Cerebellar cortex (tissue), 1 donor: ENCODE data around the gene MAP1S.

Experiments used
- DNase-seq: peaks from one replicate; pipeline ENCODE4 v3.0.0-alpha.2; 2015; ENCODE audit warnings: low spot score

Gene MAP1S

DNA sequence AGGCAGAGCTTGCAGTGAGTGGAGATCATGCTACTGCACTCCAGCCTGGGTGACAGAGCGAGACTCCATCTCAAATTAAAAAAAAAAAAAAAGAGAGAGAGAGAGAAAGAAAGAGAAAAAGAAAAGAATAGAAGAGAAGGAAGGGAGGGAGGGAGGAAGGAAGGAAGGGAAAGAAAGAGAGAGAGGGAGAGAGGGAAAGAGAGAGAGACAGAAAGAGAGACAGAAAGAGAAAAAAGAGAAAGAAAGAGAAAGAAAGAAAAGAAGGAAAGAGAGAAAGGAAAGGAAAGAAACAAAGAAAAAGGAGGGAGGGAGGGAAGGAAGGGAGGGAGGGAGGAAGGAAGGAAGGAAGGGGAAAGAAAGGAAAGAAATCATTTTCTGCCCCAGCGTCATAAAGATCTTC lies 24.1 kb upstream of the MAP1S start:
- DNase-seq: no peak

DNA sequence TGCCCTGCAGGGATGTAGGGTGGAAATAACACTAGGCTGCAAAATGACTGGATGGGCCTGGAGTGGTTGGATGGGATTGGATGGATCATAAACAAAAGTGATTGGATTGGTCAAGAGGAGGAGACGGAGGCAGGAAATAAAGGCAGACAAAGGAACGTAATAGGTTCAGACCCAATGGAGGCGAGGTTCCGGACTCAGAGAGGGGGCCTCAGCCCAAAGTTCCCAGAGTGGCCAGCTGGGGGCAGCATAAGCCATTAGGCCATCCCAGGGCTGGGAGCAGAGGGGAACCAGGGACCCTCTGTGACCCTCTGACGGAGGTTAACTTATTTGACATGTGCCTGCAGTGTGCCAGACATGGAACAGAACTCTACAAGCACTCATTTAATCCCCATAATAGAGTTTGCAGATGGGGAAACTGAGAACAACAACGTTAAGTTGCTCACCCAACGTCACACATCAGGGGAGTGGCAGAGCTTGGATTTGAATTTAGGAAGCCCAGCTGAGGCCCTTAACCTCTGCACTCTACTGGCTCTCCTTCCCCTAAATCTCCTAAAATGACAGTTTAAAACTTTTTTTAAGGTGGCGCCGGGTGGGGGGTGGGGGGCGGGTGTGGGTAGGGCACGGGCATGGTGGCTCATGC lies 15.3 kb upstream of the MAP1S start:
- DNase-seq: peak; percentile 43

DNA sequence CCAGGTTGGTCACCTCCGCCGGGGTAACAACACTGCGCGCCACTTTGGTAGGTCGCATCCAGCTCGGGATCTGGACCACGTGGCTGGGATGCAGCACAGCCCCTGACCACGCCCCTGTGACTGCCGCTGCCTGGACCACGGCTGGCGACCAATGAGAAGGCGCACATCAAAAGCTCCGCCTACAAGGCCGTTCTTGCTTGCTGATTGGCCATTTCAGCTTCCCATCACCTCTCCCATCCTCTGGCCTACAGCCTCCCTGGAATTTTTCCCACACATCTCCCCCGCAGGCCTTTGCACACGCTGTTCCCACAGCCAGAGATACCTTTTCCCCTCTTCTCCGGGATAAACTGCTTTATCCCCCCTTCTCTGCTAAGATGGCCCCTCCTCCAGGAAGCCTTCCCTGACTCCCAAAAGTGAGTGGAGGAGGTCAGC lies 12.5 kb upstream of the MAP1S start:
- DNase-seq: peak; percentile 89

DNA sequence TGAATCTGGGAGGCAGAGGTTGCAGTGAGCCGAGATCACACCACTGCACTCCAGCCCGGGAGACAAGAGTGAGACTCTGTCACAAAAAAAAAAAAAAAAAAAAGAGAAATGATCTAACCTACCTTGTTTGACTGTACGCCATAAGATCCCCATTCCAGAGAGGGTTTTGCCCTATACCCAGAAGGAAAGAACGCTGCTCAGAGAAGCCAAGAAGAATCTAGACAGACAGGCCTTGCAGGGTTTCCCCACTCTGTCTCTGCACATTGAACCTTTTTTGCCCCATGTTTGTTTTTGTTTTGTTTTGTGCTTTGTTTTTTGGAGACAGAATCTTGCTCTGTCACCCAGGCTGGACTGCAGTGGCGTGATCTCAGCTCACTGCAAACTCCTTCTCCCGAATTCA lies 7.4 kb upstream of the MAP1S start:
- no peak for DNase-seq

DNA sequence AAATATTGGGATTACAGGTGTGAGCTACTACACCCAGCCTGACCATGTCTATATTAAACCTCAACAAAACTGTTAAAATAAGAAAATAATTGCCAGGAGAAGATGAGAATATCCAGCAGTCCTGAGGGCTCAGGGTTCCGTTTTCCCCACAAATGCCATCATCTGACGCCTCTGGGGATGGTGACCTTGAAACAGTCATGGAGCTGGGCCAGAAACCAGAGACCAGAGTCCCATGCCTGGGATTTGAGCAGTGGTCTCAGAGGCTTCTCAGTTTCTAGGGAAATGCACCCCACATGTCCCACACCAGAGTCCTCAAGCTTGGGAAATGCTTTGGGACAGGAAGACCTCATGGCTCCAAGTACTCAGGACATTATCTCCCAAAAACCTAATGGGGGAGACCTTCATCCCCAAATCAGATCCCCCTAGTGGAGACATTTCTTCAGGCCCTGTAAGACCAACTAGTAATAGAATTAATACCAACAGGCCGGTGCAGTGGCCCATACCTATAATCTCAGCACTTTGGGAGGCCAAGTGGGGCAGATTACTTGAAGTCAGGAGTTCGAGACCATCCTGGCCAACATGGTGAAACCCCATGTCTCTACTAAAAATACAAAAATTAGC lies 2.9 kb upstream of the MAP1S start:
- no peak for DNase-seq

DNA sequence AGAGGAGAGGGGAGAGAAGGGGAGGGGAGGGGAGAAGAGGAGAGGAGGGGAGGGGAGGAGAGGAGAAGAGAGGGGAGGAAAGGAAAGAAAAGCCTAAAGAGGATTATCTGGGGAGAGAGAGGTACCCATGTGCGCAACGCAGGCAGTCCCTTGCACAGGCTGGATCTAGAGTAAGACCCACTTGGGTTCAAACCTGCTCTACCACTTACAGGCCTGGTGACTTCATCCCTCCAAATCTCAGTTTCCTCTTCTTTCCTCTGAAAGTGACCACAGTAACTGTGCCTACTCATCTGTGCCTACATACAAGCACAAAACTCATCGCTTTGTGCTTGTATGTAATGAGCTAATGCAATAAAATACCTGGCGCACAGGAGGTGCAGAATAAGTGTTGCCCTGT lies 732 bp upstream of the MAP1S start:
- DNase-seq: no peak

DNA sequence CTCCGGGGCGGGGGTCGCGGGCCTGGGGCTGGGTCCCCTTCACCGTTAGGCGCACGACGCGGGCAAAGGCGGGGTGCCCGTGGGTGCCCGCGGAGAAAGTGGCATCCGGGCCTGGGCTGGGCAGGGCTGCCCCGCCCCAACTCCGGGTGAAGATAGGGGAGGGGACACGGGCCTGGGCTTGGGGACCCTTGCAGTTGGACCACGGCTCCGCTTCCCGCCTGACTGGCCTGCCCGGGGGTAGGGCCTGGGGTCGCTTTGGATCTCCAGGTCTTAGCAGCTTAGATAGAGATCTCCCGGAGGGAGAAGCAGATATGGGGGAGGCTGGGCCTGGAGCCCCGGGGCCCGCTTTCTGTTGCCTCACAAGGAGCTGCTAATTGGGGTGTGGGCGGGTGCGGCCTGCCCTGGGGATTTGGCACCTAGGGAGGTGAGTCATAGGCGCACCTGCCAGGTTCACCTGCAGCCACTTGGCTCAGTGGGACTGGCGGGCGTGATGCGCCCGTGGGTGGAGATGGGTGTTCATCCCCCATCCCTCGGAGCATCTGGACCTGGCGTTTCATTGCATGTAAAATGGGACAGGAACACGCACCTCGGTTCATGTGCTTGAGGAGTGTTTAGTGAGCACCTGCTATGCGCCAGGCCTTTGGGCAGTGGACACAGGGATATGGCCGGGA lies 585 bp downstream of the MAP1S start:
- no peak for DNase-seq

DNA sequence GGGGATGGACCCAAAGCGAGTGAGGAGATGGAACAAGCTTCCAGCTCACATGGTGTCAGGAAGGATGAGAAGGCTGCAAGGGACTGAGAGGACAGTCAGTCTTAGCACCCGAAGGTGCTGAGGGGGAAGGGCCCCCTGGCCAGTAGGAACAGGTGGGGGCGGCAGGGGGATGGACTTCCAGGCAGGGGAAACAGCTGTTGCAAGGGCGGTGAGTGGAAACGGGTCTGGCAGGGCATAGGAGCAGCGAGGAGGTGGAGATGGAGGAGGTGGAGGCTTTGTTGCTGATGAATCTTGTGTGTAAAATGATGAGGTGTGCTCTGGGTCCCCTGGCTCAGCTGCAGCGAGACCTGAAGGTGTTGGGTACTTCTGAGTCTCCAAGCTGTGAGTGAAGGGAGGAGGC lies 1.2 kb downstream of the MAP1S start:
- DNase-seq: no peak

DNA sequence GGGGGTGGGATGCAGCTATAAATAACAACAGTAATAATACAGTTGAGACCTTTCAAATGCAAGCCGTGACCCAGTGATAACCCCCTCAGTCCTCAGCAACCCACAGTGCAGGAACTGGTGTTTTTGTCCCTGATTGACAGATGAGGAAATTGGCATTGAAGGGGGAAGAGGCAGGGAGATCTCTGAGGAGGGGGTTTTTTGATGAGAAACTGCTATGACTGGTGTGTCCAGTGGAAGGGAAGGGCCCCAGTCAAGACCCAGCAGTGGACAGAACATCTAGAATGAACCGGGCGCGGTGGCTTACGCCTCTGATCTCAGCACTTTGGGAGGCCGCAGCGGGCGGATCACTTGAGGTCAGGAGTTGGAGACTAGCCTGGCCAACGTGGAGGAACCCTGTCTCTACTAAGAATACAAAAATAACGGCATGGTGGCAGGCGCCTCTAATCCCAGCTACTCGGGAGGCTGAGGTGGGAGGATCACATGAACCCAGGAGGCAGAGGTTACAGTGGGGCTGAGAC lies 1.9 kb downstream of the MAP1S start:
- no peak for DNase-seq

DNA sequence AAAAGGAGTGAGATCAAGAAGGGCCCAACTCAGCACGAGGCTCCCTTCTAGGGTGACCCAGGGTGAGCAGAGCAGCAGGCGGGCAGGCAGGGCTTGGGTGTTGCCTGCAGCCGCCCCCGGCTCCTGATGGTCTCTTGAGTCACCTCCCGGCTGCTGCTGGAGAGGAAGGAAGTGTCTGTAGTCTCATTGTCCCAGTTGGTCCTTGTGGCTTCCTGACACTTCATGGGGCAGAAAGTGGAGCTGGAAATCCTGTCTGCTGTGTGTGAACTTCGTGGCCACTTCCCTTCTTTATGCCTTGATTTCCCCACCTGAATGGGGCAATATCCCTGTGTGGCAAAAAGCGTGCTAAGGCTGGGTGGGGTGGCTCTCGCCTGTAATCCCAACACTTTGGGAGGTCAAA lies 2.5 kb downstream of the MAP1S start:
- no peak for DNase-seq

DNA sequence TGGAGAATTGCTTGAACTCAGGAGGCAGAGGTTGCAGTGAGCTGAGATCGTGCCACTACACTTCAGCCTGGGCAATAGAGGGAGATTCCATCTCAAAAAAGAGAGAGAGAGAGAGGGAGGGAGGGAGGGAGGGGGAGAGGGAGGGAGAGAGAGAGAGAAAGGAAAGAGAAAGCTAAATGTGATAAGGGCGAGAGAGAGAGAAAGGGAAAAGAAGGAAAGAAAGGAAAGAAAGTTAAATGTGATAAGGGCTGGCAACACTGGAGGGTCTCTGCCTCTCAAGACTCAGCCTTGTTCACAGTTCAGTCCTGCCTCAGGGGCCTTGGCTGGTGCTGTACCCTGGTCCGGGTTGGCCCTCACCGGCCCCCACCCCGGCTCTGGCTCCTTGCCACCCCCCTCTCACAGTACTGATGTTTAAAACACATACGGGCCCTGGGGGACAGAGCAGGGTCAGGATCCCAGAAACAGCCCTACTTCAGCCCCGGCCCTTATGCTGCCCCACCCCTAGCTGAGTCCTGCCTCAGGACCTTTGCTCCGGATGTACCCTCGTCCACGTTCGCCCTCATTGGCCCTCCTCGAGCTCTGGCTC lies 3.5 kb downstream of the MAP1S start:
- no peak for DNase-seq

DNA sequence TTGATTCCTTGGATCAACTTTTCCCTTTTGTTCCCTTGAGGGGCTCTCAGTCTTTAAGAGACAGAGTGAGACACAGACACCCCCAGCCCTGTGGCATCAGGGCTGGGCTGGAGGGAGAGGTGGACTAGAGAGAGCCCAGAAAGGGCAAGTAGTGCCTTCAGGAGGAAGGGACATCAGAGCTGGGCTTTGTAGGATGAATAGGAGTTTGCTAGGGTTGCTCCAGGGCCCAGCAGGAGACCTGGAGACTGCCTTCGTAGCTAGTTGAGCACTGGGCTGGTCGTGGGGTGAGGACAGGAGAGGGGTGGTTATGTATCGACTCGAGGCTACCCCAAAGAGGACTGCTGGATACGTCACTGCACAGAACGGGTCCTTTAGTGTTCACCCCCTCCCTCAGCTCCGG lies 5.4 kb downstream of the MAP1S start:
- DNase-seq: no peak

DNA sequence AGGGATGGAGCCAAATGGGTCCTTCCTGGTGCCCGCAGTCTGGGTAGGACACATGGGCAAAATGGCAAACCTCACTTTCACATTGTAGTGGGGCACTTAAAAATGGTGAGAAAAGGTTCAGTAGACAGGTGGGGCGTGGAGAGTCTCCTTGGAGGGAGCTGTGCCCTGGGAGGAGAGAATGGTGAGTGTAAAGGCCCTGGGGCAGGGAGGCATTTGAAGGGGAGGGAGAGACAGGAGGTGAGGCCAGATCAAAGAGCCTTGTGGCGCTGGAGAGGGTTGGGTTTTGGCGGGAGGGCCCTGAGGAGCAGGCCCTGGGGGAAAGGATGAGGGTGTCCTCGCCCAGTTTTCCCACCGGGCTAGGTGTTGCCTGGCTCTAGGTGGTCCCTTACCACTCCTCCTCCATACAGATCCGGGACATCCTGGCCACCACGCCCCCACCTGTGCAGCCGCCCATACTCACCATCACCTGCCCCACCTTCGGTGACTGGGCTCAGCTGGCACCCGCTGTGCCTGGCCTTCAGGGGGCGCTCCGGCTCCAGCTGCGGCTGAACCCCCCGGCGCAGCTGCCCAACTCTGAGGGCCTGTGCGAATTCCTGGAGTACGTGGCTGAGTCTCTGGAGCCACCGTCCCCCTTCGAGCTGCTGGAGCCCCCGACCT lies 6.3 kb downstream of the MAP1S start:
- no peak for DNase-seq

DNA sequence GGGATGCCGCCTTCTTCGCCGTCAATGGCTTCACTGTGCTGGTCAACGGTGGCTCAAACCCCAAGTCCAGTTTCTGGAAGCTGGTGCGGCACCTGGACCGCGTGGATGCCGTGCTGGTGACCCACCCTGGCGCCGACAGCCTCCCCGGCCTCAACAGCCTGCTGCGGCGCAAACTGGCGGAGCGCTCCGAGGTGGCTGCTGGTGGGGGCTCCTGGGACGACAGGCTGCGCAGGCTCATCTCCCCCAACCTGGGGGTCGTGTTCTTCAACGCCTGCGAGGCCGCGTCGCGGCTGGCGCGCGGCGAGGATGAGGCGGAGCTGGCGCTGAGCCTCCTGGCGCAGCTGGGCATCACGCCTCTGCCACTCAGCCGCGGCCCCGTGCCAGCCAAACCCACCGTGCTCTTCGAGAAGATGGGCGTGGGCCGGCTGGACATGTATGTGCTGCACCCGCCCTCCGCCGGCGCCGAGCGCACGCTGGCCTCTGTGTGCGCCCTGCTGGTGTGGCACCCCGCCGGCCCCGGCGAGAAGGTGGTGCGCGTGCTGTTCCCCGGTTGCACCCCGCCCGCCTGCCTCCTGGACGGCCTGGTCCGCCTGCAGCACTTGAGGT lies 7.0 kb downstream of the MAP1S start:
- no peak for DNase-seq

DNA sequence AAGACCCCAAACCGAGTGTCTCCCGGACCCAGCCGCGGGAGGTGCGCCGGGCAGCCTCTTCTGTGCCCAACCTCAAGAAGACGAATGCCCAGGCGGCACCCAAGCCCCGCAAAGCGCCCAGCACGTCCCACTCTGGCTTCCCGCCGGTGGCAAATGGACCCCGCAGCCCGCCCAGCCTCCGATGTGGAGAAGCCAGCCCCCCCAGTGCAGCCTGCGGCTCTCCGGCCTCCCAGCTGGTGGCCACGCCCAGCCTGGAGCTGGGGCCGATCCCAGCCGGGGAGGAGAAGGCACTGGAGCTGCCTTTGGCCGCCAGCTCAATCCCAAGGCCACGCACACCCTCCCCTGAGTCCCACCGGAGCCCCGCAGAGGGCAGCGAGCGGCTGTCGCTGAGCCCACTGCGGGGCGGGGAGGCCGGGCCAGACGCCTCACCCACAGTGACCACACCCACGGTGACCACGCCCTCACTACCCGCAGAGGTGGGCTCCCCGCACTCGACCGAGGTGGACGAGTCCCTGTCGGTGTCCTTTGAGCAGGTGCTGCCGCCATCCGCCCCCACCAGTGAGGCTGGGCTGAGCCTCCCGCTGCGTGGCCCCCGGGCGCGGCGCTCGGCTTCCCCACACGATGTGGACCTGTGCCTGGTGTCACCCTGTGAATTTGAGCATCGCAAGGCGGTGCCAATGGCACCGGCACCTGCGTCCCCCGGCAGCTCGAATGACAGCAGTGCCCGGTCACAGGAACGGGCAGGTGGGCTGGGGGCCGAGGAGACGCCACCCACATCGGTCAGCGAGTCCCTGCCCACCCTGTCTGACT lies 7.9 kb downstream of the MAP1S start:
- DNase-seq: no peak

DNA sequence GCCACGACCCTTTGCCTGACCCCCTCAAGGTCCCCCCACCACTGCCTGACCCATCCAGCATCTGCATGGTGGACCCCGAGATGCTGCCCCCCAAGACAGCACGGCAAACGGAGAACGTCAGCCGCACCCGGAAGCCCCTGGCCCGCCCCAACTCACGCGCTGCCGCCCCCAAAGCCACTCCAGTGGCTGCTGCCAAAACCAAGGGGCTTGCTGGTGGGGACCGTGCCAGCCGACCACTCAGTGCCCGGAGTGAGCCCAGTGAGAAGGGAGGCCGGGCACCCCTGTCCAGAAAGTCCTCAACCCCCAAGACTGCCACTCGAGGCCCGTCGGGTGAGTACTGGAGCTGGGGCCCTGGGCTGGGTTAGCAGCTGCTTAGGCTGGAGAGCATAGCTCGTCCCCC lies 8.6 kb downstream of the MAP1S start:
- no peak for DNase-seq

DNA sequence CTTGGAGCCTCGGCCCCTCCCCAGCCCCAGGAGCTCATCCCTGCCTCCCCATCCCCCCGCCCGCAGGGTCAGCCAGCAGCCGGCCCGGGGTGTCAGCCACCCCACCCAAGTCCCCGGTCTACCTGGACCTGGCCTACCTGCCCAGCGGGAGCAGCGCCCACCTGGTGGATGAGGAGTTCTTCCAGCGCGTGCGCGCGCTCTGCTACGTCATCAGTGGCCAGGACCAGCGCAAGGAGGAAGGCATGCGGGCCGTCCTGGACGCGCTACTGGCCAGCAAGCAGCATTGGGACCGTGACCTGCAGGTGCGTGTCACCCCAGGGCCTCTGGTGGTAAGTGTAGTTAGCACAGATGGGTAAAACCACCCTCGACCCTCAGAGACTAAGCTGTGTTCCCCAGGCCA lies 13.8 kb downstream of the MAP1S start:
- DNase-seq: no peak

DNA sequence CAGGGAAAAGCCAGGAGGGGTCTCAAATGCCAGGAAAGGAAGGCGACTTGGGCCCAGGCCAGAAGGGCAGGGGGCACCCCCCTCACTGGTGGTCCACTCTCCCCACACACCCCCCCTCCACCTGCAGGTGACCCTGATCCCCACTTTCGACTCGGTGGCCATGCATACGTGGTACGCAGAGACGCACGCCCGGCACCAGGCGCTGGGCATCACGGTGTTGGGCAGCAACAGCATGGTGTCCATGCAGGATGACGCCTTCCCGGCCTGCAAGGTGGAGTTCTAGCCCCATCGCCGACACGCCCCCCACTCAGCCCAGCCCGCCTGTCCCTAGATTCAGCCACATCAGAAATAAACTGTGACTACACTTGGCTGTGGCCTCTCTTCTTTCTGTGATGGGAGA lies 14.9 kb downstream of the MAP1S start:
- DNase-seq: no peak

DNA sequence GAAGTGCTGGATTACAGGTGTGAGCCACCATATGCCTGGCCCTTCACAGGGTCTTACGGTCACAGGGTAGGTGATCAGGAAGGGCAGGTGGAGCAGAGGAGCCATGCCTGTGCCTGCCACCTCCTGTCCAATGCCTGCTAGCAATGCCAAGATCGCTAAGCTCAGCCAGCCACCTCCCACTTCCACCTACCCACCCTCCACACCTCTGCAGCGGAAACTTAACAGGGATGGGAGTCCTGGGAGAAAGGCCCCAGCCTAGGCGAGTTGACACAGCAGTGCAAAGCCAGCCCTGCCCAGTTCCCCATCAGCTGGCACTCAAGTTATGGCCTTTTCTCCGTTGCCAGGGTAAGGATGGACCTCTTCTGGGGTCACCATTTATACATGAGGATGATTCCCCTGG lies 16.1 kb downstream of the MAP1S start:
- DNase-seq: no peak

DNA sequence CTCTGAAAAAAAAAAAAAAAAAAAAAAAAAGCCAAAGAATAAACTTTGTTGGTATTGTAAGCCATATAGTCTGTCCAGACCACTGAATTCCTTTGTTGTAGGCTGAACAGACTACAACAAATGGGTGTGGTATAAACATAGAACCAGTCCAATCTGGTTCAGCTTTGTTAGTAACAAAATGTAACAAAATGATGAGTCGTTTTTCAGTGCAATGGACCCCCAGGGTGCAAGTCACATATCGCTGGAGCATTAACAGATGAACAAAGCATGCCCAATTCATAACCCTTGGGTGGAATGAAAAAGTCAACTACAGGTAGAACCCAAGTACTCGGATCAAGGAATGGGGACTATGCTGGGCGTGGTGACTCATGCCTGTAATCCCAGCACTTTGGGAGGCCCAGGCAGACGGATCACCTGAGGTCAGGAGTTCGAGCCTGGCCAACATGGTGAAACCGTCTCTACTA lies 18.4 kb downstream of the MAP1S start:
- DNase-seq: no peak
